Brain pericyte (primary cell): ENCODE measurements around the gene ITPKB.
"Not testable (repeated sequence)": the region's sequence is repeated elsewhere in the genome, so short reads cannot be mapped to it uniquely, and the experiment has no call there.

Source experiments
- DNase-seq: peaks from one replicate; pipeline ENCODE4 v3.0.0-alpha.2; 2012; ENCODE audit warnings: low read depth, low spot score

ITPKB gene

GRCh38 chr1:226625326-226625725, 113.8 kb downstream of the ITPKB start:
- no peak for DNase-seq

- DNase-seq: no peak
These were observed 114.6 kb downstream of the ITPKB start for GRCh38 chr1:226624526-226624925.

GRCh38 chr1:226622012-226622411, 117.1 kb downstream of the ITPKB start:
- no peak for DNase-seq

GRCh38 chr1:226619031-226619430, 120.1 kb downstream of the ITPKB start:
- DNase-seq: no peak

- no peak for DNase-seq
These were observed 120.7 kb downstream of the ITPKB start for GRCh38 chr1:226618380-226618779.

GRCh38 chr1:226617719-226618118, 121.4 kb downstream of the ITPKB start:
- DNase-seq: not testable (repeated sequence)

GRCh38 chr1:226617109-226617508, 122.0 kb downstream of the ITPKB start:
- DNase-seq: no peak

- no peak for DNase-seq
These were observed 122.4 kb downstream of the ITPKB start for GRCh38 chr1:226616636-226617035.

- DNase-seq: no peak
These were observed 123.2 kb downstream of the ITPKB start for GRCh38 chr1:226615876-226616275.

- DNase-seq: not testable (repeated sequence)
These were observed 127.1 kb downstream of the ITPKB start for GRCh38 chr1:226611980-226612379.

- no peak for DNase-seq
These were observed 127.8 kb downstream of the ITPKB start for GRCh38 chr1:226611301-226611700.

- DNase-seq: no peak
These were observed 128.4 kb downstream of the ITPKB start for GRCh38 chr1:226610671-226611070.

GRCh38 chr1:226609836-226610455, 129.1 kb downstream of the ITPKB start:
- no peak for DNase-seq

GRCh38 chr1:226608699-226609505, 130.2 kb downstream of the ITPKB start:
- no peak for DNase-seq

GRCh38 chr1:226607821-226608220, 131.3 kb downstream of the ITPKB start:
- no peak for DNase-seq

GRCh38 chr1:226607268-226607660, 131.8 kb downstream of the ITPKB start:
- no peak for DNase-seq

- no peak for DNase-seq
These were observed 132.5 kb downstream of the ITPKB start for GRCh38 chr1:226606311-226607267.

GRCh38 chr1:226605318-226605950, 133.6 kb downstream of the ITPKB start:
- DNase-seq: no peak

GRCh38 chr1:226604560-226605317, 134.3 kb downstream of the ITPKB start:
- no peak for DNase-seq

GRCh38 chr1:226603858-226604559, 135.1 kb downstream of the ITPKB start:
- no peak for DNase-seq
